GM19328 (cell line): ENCODE measurements around the gene DDX10.

ENCODE experiments used
- ATAC-seq: cut with Tn5 transposase; IDR thresholded peaks from one replicate; pipeline ENCODE4 v1.9.1; 2021; ENCODE audit warnings: mild to moderate bottlenecking, moderate library complexity; ENCODE audit not compliant: unreplicated experiment

Gene DDX10

GRCh38 chr11:108967571-108967970 is 302.7 kb downstream of the DDX10 start:
- no peak for ATAC-seq

GRCh38 chr11:108970221-108970991 is 305.5 kb downstream of the DDX10 start:
- ATAC-seq, result no peak

- ATAC-seq, result no peak
These were observed 308.7 kb downstream of the DDX10 start for GRCh38 chr11:108973402-108974162.

GRCh38 chr11:108975026-108975425 is 310.2 kb downstream of the DDX10 start:
- ATAC-seq, result no peak

- ATAC-seq, result no peak
These were observed 310.8 kb downstream of the DDX10 start for GRCh38 chr11:108975641-108976071.

- no peak for ATAC-seq
These were observed 319.0 kb downstream of the DDX10 start for GRCh38 chr11:108983636-108984420.

- no peak for ATAC-seq
These were observed 319.7 kb downstream of the DDX10 start for GRCh38 chr11:108984523-108984922.

GRCh38 chr11:108985236-108985944 is 320.5 kb downstream of the DDX10 start:
- ATAC-seq, result no peak

GRCh38 chr11:108985945-108986279 is 321.0 kb downstream of the DDX10 start:
- ATAC-seq, result no peak
